GM12878 (cell line): ENCODE results near the gene MAP7D2. TPM values are rescaled to one million over a fixed set of nuclear protein-coding genes. Genes with fewer than 3 reads are reported as not detected.

Source experiments
- ATAC-seq: fragments of 200-7000 bp; cut with Tn5 transposase; 3 replicates; pipeline ENCODE4 v1.9.1; 2020; ENCODE audit warnings: mild to moderate bottlenecking, moderate library complexity
- BruUV-seq: library from RNA; stranded (reverse); fragments of 400-500 nt; replicated peaks from 2 replicates; lab custom pipeline; 2021; lab: Mats Ljungman, UMichigan
- CTCF ChIA-PET: fragments of 300-600 bp; sonication (Branson Sonifier 250); formaldehyde crosslinking; extraction: SDS; loops from one replicate; lab custom pipeline; 2021; ENCODE audit warnings: inconsistent platforms; lab: Yijun Ruan, JAX
- POLR2A ChIA-PET: fragments of 350-600 bp; formaldehyde crosslinking; extraction: SDS; loops from one replicate; lab custom pipeline; 2021; ENCODE audit warnings: inconsistent platforms; lab: Charles Lee
- RAD21 ChIA-PET: fragments of 300-600 bp; sonication (Branson Sonifier 250); formaldehyde crosslinking; loops from one replicate; lab custom pipeline; 2023; ENCODE audit warnings: antibody characterized with exemption; ENCODE audit not compliant: unreplicated experiment; lab: Charles Lee
- SMC1A ChIA-PET: fragments of 300-600 bp; sonication (Branson Sonifier 250); formaldehyde crosslinking; loops from one replicate; lab custom pipeline; 2023; ENCODE audit not compliant: unreplicated experiment, uncharacterized antibody; lab: Charles Lee
- DNase-seq: peaks from one replicate; pipeline ENCODE4 v3.0.0-alpha.2; 2011; ENCODE audit warnings: low read depth, low spot score
- FAIRE-seq: peaks from 3 replicates; lab custom pipeline; 2011; peaks lifted over from hg19 to GRCh38; lab: Jason Lieb, UNC
- H2AFZ ChIP-seq: 2 replicates; pipeline ENCODE4 v1.6.0; 2011; ENCODE audit warnings: low read depth, low read length, control low read depth; ENCODE audit not compliant: control insufficient read depth
- H3K27ac ChIP-seq: 2 replicates; pipeline ENCODE4 v1.5.1; 2011; ENCODE audit warnings: control low read depth; ENCODE audit not compliant: control insufficient read depth, insufficient read depth
- H3K27me3 ChIP-seq, 2 experiments: replicated peaks in 1 of 2; 2 replicates each; pipeline versions ENCODE4 v1.6.0 to v1.6.1; 2011; ENCODE audit warnings: low read length in 1 of 2; ENCODE audit not compliant: control insufficient read depth in 2 of 2, insufficient read depth in 2 of 2
- H3K36me3 ChIP-seq, 2 experiments: 2 replicates each; pipeline ENCODE4 v1.5.1; 2011; ENCODE audit warnings: low read length in 1 of 2; ENCODE audit not compliant: control insufficient read depth in 2 of 2, insufficient read depth in 2 of 2
- H3K4me1 ChIP-seq: 2 replicates; pipeline ENCODE4 v1.6.1; 2011; ENCODE audit warnings: mild to moderate bottlenecking, low read length, moderate library complexity, mixed read lengths; ENCODE audit not compliant: control insufficient read depth, insufficient read depth
- H3K4me2 ChIP-seq: 2 replicates; pipeline ENCODE4 v1.6.0; 2011; ENCODE audit warnings: control low read depth; ENCODE audit not compliant: control insufficient read depth, insufficient read depth
- H3K4me3 ChIP-seq: fragments of 200-600 bp; sonication (generic); 2 replicates; pipeline ENCODE4 v1.5.1; 2016
- H3K79me2 ChIP-seq: 2 replicates; pipeline ENCODE4 v1.6.0; 2011; ENCODE audit warnings: low read length; ENCODE audit not compliant: control insufficient read depth, insufficient read depth
- H3K9ac ChIP-seq: 2 replicates; pipeline ENCODE4 v1.8.0; 2011; ENCODE audit warnings: low read length, control low read depth, mixed read lengths; ENCODE audit not compliant: control insufficient read depth, insufficient read depth
- H3K9me3 ChIP-seq: replicated peaks from 3 replicates; pipeline ENCODE4 v1.5.1; 2011; ENCODE audit warnings: mild to moderate bottlenecking, low read length; ENCODE audit not compliant: control insufficient read depth, insufficient read depth
- H4K20me1 ChIP-seq: 2 replicates; pipeline ENCODE4 v1.6.0; 2011; ENCODE audit not compliant: control insufficient read depth, insufficient read depth
- ATF3 ChIP-seq: IDR thresholded peaks from 2 replicates; pipeline ENCODE4 v1.6.1; 2011; ENCODE audit warnings: low read depth, mild to moderate bottlenecking, low read length, moderate library complexity, borderline replicate concordance; ENCODE audit errors: extremely low read depth
- BHLHE40 ChIP-seq, 2 experiments: fragments of 450-650 bp in 1 of 2; IDR thresholded peaks; 2 replicates each; pipeline ENCODE4 v1.6.1; 2011 to 2017; ENCODE audit warnings: low read depth in 2 of 2, borderline replicate concordance in 1 of 2, improper control_type of control experiment in 1 of 2, low read length in 1 of 2, mild to moderate bottlenecking in 1 of 2
- DPF2 ChIP-seq: fragments of 450-650 bp; IDR thresholded peaks from 2 replicates; pipeline ENCODE4 v1.6.1; 2017; ENCODE audit warnings: mild to moderate bottlenecking
- GATAD2B ChIP-seq: fragments of 450-650 bp; conservative IDR thresholded peaks from 2 replicates; pipeline ENCODE4 v1.6.1; 2017; ENCODE audit warnings: low read depth, mild to moderate bottlenecking, moderate library complexity
- IKZF1 ChIP-seq: fragments of 450-650 bp; conservative IDR thresholded peaks from 2 replicates; pipeline ENCODE4 v1.6.1; 2017; ENCODE audit warnings: antibody characterized with exemption, mild to moderate bottlenecking
- IKZF2 ChIP-seq, 2 experiments: fragments of 450-650 bp; IDR thresholded peaks; 2 replicates each; pipeline ENCODE4 v1.6.1; 2017; ENCODE audit warnings: mild to moderate bottlenecking in 2 of 2, moderate library complexity in 2 of 2
- JUNB ChIP-seq: IDR thresholded peaks from 2 replicates; pipeline ENCODE4 v1.6.1; 2016; ENCODE audit warnings: antibody characterized with exemption, mild to moderate bottlenecking
- LARP7 ChIP-seq: fragments of 450-650 bp; IDR thresholded peaks from 2 replicates; pipeline ENCODE4 v1.6.1; 2017; ENCODE audit warnings: mild to moderate bottlenecking
- MEF2B ChIP-seq: fragments of 450-650 bp; IDR thresholded peaks from 2 replicates; pipeline ENCODE4 v1.6.1; 2018; ENCODE audit warnings: mild to moderate bottlenecking, moderate library complexity; ENCODE audit not compliant: partially characterized antibody, poor library complexity, severe bottlenecking
- NBN ChIP-seq: fragments of 450-650 bp; IDR thresholded peaks from 2 replicates; pipeline ENCODE4 v1.6.1; 2016
- NFYB ChIP-seq: IDR thresholded peaks from 2 replicates; pipeline ENCODE4 v1.6.1; 2011; ENCODE audit warnings: low read depth, mild to moderate bottlenecking, low read length, improper control_type of control experiment, moderate library complexity; ENCODE audit not compliant: insufficient read depth
- NR2F1 ChIP-seq: fragments of 450-650 bp; conservative IDR thresholded peaks from 2 replicates; pipeline ENCODE4 v1.6.1; 2017; ENCODE audit warnings: mild to moderate bottlenecking
- POLR2AphosphoS2 ChIP-seq: IDR thresholded peaks from 2 replicates; pipeline ENCODE4 v1.6.1; 2011; ENCODE audit warnings: low read depth, mild to moderate bottlenecking, low read length, improper control_type of control experiment, moderate library complexity
- RAD51 ChIP-seq: fragments of 450-650 bp; IDR thresholded peaks from 2 replicates; pipeline ENCODE4 v1.6.1; 2016; ENCODE audit warnings: moderate library complexity, mild to moderate bottlenecking, inconsistent platforms
- RB1 ChIP-seq: fragments of 450-650 bp; formaldehyde crosslinking; IDR thresholded peaks from 2 replicates; pipeline ENCODE4 v1.6.1; 2017; ENCODE audit warnings: mild to moderate bottlenecking, borderline replicate concordance
- RELA ChIP-seq: fragments of 450-650 bp; IDR thresholded peaks from 2 replicates; pipeline ENCODE4 v1.8.0; 2014; ENCODE audit warnings: borderline replicate concordance; ENCODE audit not compliant: partially characterized antibody
- RELB ChIP-seq: fragments of 450-650 bp; IDR thresholded peaks from 2 replicates; pipeline ENCODE4 v1.6.1; 2017; ENCODE audit warnings: low read depth, mild to moderate bottlenecking, moderate library complexity
- RFX5 ChIP-seq: IDR thresholded peaks from 2 replicates; pipeline ENCODE4 v1.6.1; 2011; ENCODE audit warnings: low read depth, low read length, improper control_type of control experiment
- RUNX3 ChIP-seq: IDR thresholded peaks from 2 replicates; pipeline ENCODE4 v1.6.1; 2012; ENCODE audit warnings: low read length, inconsistent platforms
- SIX5 ChIP-seq: IDR thresholded peaks from 2 replicates; pipeline ENCODE4 v1.6.1; 2011; ENCODE audit warnings: mild to moderate bottlenecking, low read depth, low read length, moderate library complexity; ENCODE audit not compliant: severe bottlenecking
- SPI1 ChIP-seq: IDR thresholded peaks from 2 replicates; pipeline ENCODE4 v1.6.1; 2011; ENCODE audit warnings: low read depth, mild to moderate bottlenecking, low read length, moderate library complexity, borderline replicate concordance; ENCODE audit not compliant: insufficient read depth
- TCF12 ChIP-seq: IDR thresholded peaks from 2 replicates; pipeline ENCODE4 v1.6.1; 2011; ENCODE audit warnings: low read depth, mild to moderate bottlenecking, low read length
- ZNF384 ChIP-seq: IDR thresholded peaks from 2 replicates; pipeline ENCODE4 v1.6.1; 2012; ENCODE audit warnings: low read depth, mild to moderate bottlenecking, low read length, improper control_type of control experiment, borderline replicate concordance
- WGBS: methylation state at CpG from one replicate; pipeline ENCODE4 v1.1.6; 2016; ENCODE audit warnings: low lambda C conversion rate; ENCODE audit not compliant: insufficient replicate concordance, insufficient coverage; ENCODE audit errors: missing lambda C conversion rate; 5-methylcytosine and 5-hydroxymethylcytosine counted together
- in situ Hi-C: fragments of 300-500 bp; cut with MboI; formaldehyde crosslinking; loops from 9 replicates; pipeline ENCODE4 v1.14.3; 2018; ENCODE audit warnings: mixed read lengths
- intact Hi-C: fragments of 100-400 bp; cut with micrococcal nuclease; formaldehyde crosslinking; loops from one replicate; pipeline ENCODE4 v1.14.2; 2022; ENCODE audit not compliant: unreplicated experiment
- polyA plus RNA-seq, 11 experiments: library from polyadenylated mRNA; depleted of rRNA in 4 of 11; unstranded in 6 of 11; stranded (reverse) in 5 of 11; fragments of >200 nt; fragmentation: Nextera tagmentation in 4 of 11; fragmentation: Illumina TruSeq in 1 of 11; extraction: Ambion mirVana in 4 of 11; extraction: Trizol in 1 of 11; gene quantifications; 1 replicate in 1 of 11; 2 replicates in 10 of 11; pipeline versions ENCODE4 v1.2.1 to v1.2.3, GENCODE V29; 2011 to 2016; ENCODE audit warnings: inconsistent platforms in 2 of 11, missing spikeins in 2 of 11, low read depth in 1 of 11
- total RNA-seq, 4 experiments: library from RNA; depleted of rRNA in 3 of 4; stranded (reverse); fragments of >200 nt in 3 of 4; fragmentation: Illumina TruSeq in 1 of 4; extraction: Trizol in 1 of 4; gene quantifications; 2 replicates each; pipeline versions ENCODE4 v1.2.1 to v1.2.3, GENCODE V29; 2013 to 2021

MAP7D2 gene
- total and polyA plus RNA-seq, 10 of the 15 experiments (the other 5 are each of a cell fraction or from before 2014, with no cell fraction given) = 0.06 to 18.4 (median 0.22) TPM

- 14% methylated on average over 5 of the region's 5 CpGs for WGBS
- Histone ChIP-seq H3K4me2 (no peak overlapping the region), H3K27ac (no peak overlapping the region), H3K79me2 (no peaks in the 10 kb centered on the region), H3K9ac (no peak overlapping the region), H4K20me1 (no peaks in the 10 kb centered on the region), H3K9me3 (no peaks in the 10 kb centered on the region), H3K4me1 (no peaks in the 10 kb centered on the region), H2AFZ (no peak overlapping the region), H3K36me3 (no peaks in the 10 kb centered on the region), H3K4me3 (no peak overlapping the region), H3K27me3 (no peaks in the 10 kb centered on the region)
- intact Hi-C loops (no loop called here), in situ Hi-C loops (loop anchor here (25.0 kb wide), 2 partner anchors 149 to 1674 kb away; no protein-coding TSS in a partner anchor)
- SMC1A ChIA-PET = interaction anchor here (0.7 to 1.8 kb wide), 17 partner anchors 8 to 315 kb away, joined by 3 to 12 read pairs (median 3); partner anchors contain the start of gene BCLAF3
- BruUV-seq = no TSS peak
- POLR2A ChIA-PET = interaction anchor here (0.8 to 1.9 kb wide), 5 partner anchors 9 to 156 kb away, joined by 3 to 8 read pairs (median 4); no protein-coding TSS in a partner anchor
- FAIRE-seq (no peak), DNase-seq (peak; percentile 53), ATAC-seq (peak; percentile 83)
- CTCF ChIA-PET = interaction anchor here (0.9 to 10.3 kb wide), 12 partner anchors 10 to 198 kb away, joined by 3 to 183 read pairs (median 4); partner anchors contain the start of gene BCLAF3
- RAD21 ChIA-PET = interaction anchor here (0.5 to 1.9 kb wide), 14 partner anchors 10 to 689 kb away, joined by 3 to 13 read pairs (median 3); no protein-coding TSS in a partner anchor
- TF ChIP-seq NFYB (no peak), RAD51 (no peak), IKZF1 (peak; percentile 76), ATF3 (no peak), MEF2B (peak; percentile 97), SPI1 (no peak), RELB (peak; percentile 47; the same call in 1 of the 2 replicates), ZNF384 (peak; percentile 52; the same call in 1 of the 2 replicates), RB1 (peak; percentile 43; the same call in 1 of the 2 replicates), IKZF2 (IDR thresholded peaks at IDR 0.05) (peak; percentile 37 to 62; a peak in 1 of 4 replicates), NR2F1 (0 out of 2 replicates have a peak, but pooled peaks have one; percentile 13), TCF12 (peak; percentile 35; the same call in 1 of the 2 replicates), LARP7 (0 out of 2 replicates have a peak, but pooled peaks have one; percentile 33), DPF2 (peak; percentile 77), RUNX3 (0 out of 2 replicates have a peak, but pooled peaks have one; percentile 10), GATAD2B (peak; percentile 66; the same call in 1 of the 2 replicates), JUNB (no peak), NBN (0 out of 2 replicates have a peak, but pooled peaks have one; percentile 27), SIX5 (no peak), BHLHE40 (IDR thresholded peaks at IDR 0.05; ENCODE audit: borderline replicate concordance in 1 of 2, low read depth in 2 of 2, low read length in 1 of 2) (peak in 1 of 2 experiments; percentile 54; a peak in 2 of 4 replicates), RELA (peak; percentile 19), POLR2AphosphoS2 (no peak), RFX5 (no peak)
Observed at GRCh38 chrX:20060961-20061748, 55.6 kb downstream of the MAP7D2 start.
